ENCODE results near the gene ITGB7. TPM values are rescaled to one million over a fixed set of nuclear protein-coding genes. Genes with fewer than 3 reads are reported as not detected.

Gene ITGB7
- total and polyA plus RNA-seq, 2 donors (not counting 3 experiments of a cell fraction or from before 2014, with no cell fraction given), result 0.17 TPM; not detected in 1

DNA sequence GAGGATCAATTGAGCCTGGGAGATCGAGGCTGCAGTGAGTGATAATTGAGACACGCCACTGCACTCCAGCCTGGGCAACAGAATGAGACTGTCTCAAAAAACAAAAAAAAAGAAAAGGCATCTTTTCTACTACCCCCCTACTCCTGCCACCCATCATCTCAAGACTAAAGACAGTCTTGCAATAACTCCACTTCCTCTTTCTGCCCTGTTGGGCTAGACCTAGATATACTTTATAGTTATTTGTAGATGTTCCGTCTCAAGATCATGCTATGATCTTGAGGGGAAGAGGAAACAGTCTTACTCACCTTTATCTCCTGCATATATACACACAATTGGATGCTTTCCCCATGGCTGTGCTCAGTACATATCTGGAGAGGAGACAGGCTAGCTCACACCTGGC, 48.9 kb upstream of the ITGB7 start:
- no peak overlapping the region for H3K4me3 ChIP-seq (replicated peaks in 1 of 3; ENCODE audit: insufficient read depth in 1 of 3, low read depth in 1 of 3, low read length in 3 of 3)
- H3K9me3 ChIP-seq (replicated peaks; ENCODE audit: control insufficient read depth, insufficient read depth, low read length), result no peaks in the 10 kb centered on the region
- peaks cover 2 to 6% of the 10 kb centered on the region in 2 experiments for H3K36me3 ChIP-seq (ENCODE audit: control insufficient read depth in 2 of 2, extremely low read depth in 1 of 2, insufficient read depth in 2 of 2, low read length in 2 of 2)
- FAIRE-seq (no peak), DNase-seq (ENCODE audit: low read depth, low spot score) (no peak)
- POLR2A ChIA-PET, result no interaction called here
- CTCF ChIA-PET, result interaction anchor here (1.0 kb wide), 2 partner anchors 32 to 43 kb away, joined by 5 read pairs; no protein-coding TSS in a partner anchor
- TF ChIP-seq EZH2 (IDR thresholded peaks at IDR 0.05; ENCODE audit: borderline replicate concordance, low read depth, low read length, severe bottlenecking) (no peak), MAX (IDR thresholded peaks at IDR 0.05; ENCODE audit: insufficient read depth, insufficient read length) (no peak), JUN (IDR thresholded peaks at IDR 0.05; ENCODE audit: borderline replicate concordance, insufficient read depth, insufficient read length, low read depth) (no peak), FOS (IDR thresholded peaks at IDR 0.05; ENCODE audit: borderline replicate concordance, insufficient read depth, low read length) (no peak), CTCF (IDR thresholded peaks at IDR 0.05; ENCODE audit: extremely low read depth in 1 of 2, insufficient read depth in 1 of 2, low read depth in 1 of 2, low read length in 2 of 2) (no peak), MYC (IDR thresholded peaks at IDR 0.05; ENCODE audit: low read depth, low read length) (no peak), POLR2AphosphoS5 (IDR thresholded peaks at IDR 0.05; ENCODE audit: insufficient read depth, low read depth, low read length) (no peak), GATA2 (IDR thresholded peaks at IDR 0.05; ENCODE audit: insufficient read depth, insufficient read length, low read depth, low read length) (no peak), POLR2A (IDR thresholded peaks at IDR 0.05; ENCODE audit: low read depth, low read length) (no peak)
- no peak overlapping the region for H3K9ac ChIP-seq (replicated peaks; ENCODE audit: extremely low read depth, insufficient read depth, low read length)
- H3K27me3 ChIP-seq (ENCODE audit: control insufficient read depth in 2 of 2, insufficient read depth in 2 of 2, low read length in 2 of 2), result no peaks in the 10 kb centered on the region
- dilution Hi-C loops (cut with MboI; ENCODE audit: extremely low pct_ligation_motif_present, low sequenced_read_pairs) (no loop called here), intact Hi-C loops (cut with micrococcal nuclease) (no loop called here)
- H3K79me2 ChIP-seq (ENCODE audit: control insufficient read depth, insufficient read depth, low read length), result peaks cover 16% of the 10 kb centered on the region
- no peak overlapping the region for H3K27ac ChIP-seq (ENCODE audit: insufficient read depth, low read depth, low read length)
- H4K20me1 ChIP-seq (replicated peaks; ENCODE audit: control insufficient read depth, extremely low read depth, insufficient read depth, low read length), result no peaks in the 10 kb centered on the region
- no TSS peak for BruUV-seq (replicated peaks)
- H3K4me2 ChIP-seq (ENCODE audit: insufficient read depth, low read length), result no peak overlapping the region
- no peak overlapping the region for H2AFZ ChIP-seq (ENCODE audit: low read depth, low read length)
- no peaks in the 10 kb centered on the region for H3K9me1 ChIP-seq (replicated peaks; ENCODE audit: control insufficient read depth, extremely low read depth, insufficient read depth, low read length)
- peaks cover 22% of the 10 kb centered on the region for H3K4me1 ChIP-seq (ENCODE audit: control insufficient read depth, extremely low read depth, insufficient read depth, low read length)

Data from endothelial cell of umbilical vein (primary cell).